GM13977 (cell line): ENCODE results near the gene TEX54.

Experiments
- DNase-seq: peaks from one replicate; pipeline ENCODE4 v3.0.0; 2012; ENCODE audit warnings: low spot score
- in situ Hi-C: fragments of 300-500 bp; cut with MboI; formaldehyde crosslinking; loops from one replicate; pipeline ENCODE4 v1.12.0; 2022; ENCODE audit warnings: low sequenced_read_pairs, low pct_unique_long_range_greater_than_20kb, mixed read lengths, inconsistent platforms; ENCODE audit not compliant: unreplicated experiment
- TF ChIP-seq, protein P1 (sequence below): IDR thresholded peaks from 2 replicates; pipeline ENCODE4 v1.5.1; 2012; ENCODE audit warnings: mild to moderate bottlenecking, control low read depth; ENCODE audit not compliant: insufficient read depth; ENCODE audit errors: extremely low read depth, missing control alignments

TEX54 gene

GRCh38 chr11:62782753-62783152 is 49.9 kb downstream of the TEX54 start:
- no peak for DNase-seq
- TF ChIP-seq, protein P1, sequence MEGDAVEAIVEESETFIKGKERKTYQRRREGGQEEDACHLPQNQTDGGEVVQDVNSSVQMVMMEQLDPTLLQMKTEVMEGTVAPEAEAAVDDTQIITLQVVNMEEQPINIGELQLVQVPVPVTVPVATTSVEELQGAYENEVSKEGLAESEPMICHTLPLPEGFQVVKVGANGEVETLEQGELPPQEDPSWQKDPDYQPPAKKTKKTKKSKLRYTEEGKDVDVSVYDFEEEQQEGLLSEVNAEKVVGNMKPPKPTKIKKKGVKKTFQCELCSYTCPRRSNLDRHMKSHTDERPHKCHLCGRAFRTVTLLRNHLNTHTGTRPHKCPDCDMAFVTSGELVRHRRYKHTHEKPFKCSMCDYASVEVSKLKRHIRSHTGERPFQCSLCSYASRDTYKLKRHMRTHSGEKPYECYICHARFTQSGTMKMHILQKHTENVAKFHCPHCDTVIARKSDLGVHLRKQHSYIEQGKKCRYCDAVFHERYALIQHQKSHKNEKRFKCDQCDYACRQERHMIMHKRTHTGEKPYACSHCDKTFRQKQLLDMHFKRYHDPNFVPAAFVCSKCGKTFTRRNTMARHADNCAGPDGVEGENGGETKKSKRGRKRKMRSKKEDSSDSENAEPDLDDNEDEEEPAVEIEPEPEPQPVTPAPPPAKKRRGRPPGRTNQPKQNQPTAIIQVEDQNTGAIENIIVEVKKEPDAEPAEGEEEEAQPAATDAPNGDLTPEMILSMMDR = no peak
- in situ Hi-C loops = no loop called here
